Peyer's patch (tissue), 4 donors: ENCODE data around the gene DNAJC6. TPM values are rescaled to one million over a fixed set of nuclear protein-coding genes. Genes with fewer than 3 reads are reported as not detected.

ENCODE experiments used
- DNase-seq, 3 donors: peaks; one replicate each; pipeline ENCODE4 v3.0.0-alpha.2; 2017 to 2019
- H3K27ac ChIP-seq, 4 donors: fragments of 200-600 bp; sonication (generic); one replicate each; pipeline ENCODE4 v1.5.1; 2016 to 2019
- H3K27me3 ChIP-seq, 2 donors: fragments of 200-600 bp; sonication (generic); one replicate each; pipeline ENCODE4 v1.5.1; 2019
- H3K36me3 ChIP-seq, 3 donors: fragments of 200-600 bp; sonication (generic); one replicate each; pipeline ENCODE4 v1.5.1; 2016 to 2019
- H3K4me1 ChIP-seq, 4 donors: fragments of 200-600 bp; sonication (generic); one replicate each; pipeline ENCODE4 v1.5.1; 2016 to 2019
- H3K4me3 ChIP-seq, 4 donors: fragments of 200-600 bp; sonication (generic); 1 replicate in 3 of 4; 2 replicates in 1 of 4; pipeline ENCODE4 v1.5.1; 2016 to 2019; ENCODE audit warnings: mild to moderate bottlenecking in 1 of 4
- H3K9me3 ChIP-seq, 4 donors: fragments of 200-600 bp; sonication (generic); one replicate each; pipeline ENCODE4 v1.5.1; 2016 to 2019; ENCODE audit warnings: mild to moderate bottlenecking in 1 of 4
- CTCF ChIP-seq, 6 experiments: fragments of 450-650 bp in 4 of 6; fragments of 200-600 bp in 2 of 6; sonication (generic) in 1 of 6; IDR thresholded peaks; one replicate each; pipeline ENCODE4 v1.5.1; 2017 to 2019; ENCODE audit warnings: antibody characterized with exemption in 6 of 6, mild to moderate bottlenecking in 3 of 6, moderate library complexity in 1 of 6
- POLR2A ChIP-seq, 2 donors: fragments of 450-650 bp; IDR thresholded peaks; one replicate each; pipeline ENCODE4 v1.5.1; 2017; ENCODE audit warnings: antibody characterized with exemption in 2 of 2, mild to moderate bottlenecking in 2 of 2, moderate library complexity in 2 of 2
- total RNA-seq, 4 donors: library from RNA; depleted of rRNA; stranded (reverse); fragments of >200 nt; gene quantifications; one replicate each; pipeline ENCODE4 v1.1.0, GENCODE V29; 2016

DNAJC6 gene
- total RNA-seq, 4 donors from 2014 or later = 0.35 to 1.7 (median 0.76) TPM; not detected in 1

GRCh38 chr1:65317866-65318653, 8.7 kb downstream of the DNAJC6 start:
- no peaks in the 10 kb centered on the region for H3K9me3 ChIP-seq
- H3K4me3 ChIP-seq = no peak overlapping the region
- no peaks in the 10 kb centered on the region for H3K4me1 ChIP-seq
- TF ChIP-seq CTCF (IDR thresholded peaks at IDR 0.05) (no peak), POLR2A (IDR thresholded peaks at IDR 0.05) (no peak)
- no peak overlapping the region for H3K27ac ChIP-seq
- DNase-seq = no peak
- no peaks in the 10 kb centered on the region for H3K27me3 ChIP-seq
- no peaks in the 10 kb centered on the region for H3K36me3 ChIP-seq

- no peak for DNase-seq
- H3K4me3 ChIP-seq = no peak overlapping the region
These were observed 9.8 kb downstream of the DNAJC6 start for GRCh38 chr1:65319141-65319540.

GRCh38 chr1:65319754-65320153, 10.4 kb downstream of the DNAJC6 start:
- no peaks in the 10 kb centered on the region for H3K27me3 ChIP-seq
- H3K4me3 ChIP-seq = no peak overlapping the region
- H3K27ac ChIP-seq = no peak overlapping the region
- H3K36me3 ChIP-seq = no peaks in the 10 kb centered on the region
- no peaks in the 10 kb centered on the region for H3K4me1 ChIP-seq
- TF ChIP-seq CTCF (IDR thresholded peaks at IDR 0.05) = no peak
- DNase-seq = no peak
- no peaks in the 10 kb centered on the region for H3K9me3 ChIP-seq

More at GRCh38 chr1:65319141-65319540, 9.8 kb downstream of the DNAJC6 start:
- no peaks in the 10 kb centered on the region for H3K27me3 ChIP-seq
- no peaks in the 10 kb centered on the region for H3K4me1 ChIP-seq
- no peak overlapping the region for H3K27ac ChIP-seq
- TF ChIP-seq CTCF (IDR thresholded peaks at IDR 0.05) (no peak), POLR2A (IDR thresholded peaks at IDR 0.05) (no peak)
- no peaks in the 10 kb centered on the region for H3K36me3 ChIP-seq
- no peaks in the 10 kb centered on the region for H3K9me3 ChIP-seq

- no peak overlapping the region for H3K4me3 ChIP-seq
These were observed 12.5 kb downstream of the DNAJC6 start for GRCh38 chr1:65321879-65322278.

GRCh38 chr1:65323246-65323645, 13.9 kb downstream of the DNAJC6 start:
- H3K4me3 ChIP-seq = no peak overlapping the region
- H3K27me3 ChIP-seq = no peaks in the 10 kb centered on the region
- H3K36me3 ChIP-seq = no peaks in the 10 kb centered on the region
- no peak overlapping the region for H3K27ac ChIP-seq
- DNase-seq = no peak
- TF ChIP-seq CTCF (IDR thresholded peaks at IDR 0.05) (no peak), POLR2A (IDR thresholded peaks at IDR 0.05) (no peak)
- H3K9me3 ChIP-seq = no peaks in the 10 kb centered on the region
- H3K4me1 ChIP-seq = no peaks in the 10 kb centered on the region

More at GRCh38 chr1:65321879-65322278, 12.5 kb downstream of the DNAJC6 start:
- H3K27ac ChIP-seq = no peak overlapping the region
- no peaks in the 10 kb centered on the region for H3K4me1 ChIP-seq
- no peaks in the 10 kb centered on the region for H3K36me3 ChIP-seq
- TF ChIP-seq CTCF (IDR thresholded peaks at IDR 0.05) (no peak), POLR2A (IDR thresholded peaks at IDR 0.05) (no peak)
- H3K27me3 ChIP-seq = no peaks in the 10 kb centered on the region
- H3K9me3 ChIP-seq = no peaks in the 10 kb centered on the region
- DNase-seq = no peak
